Gastrocnemius medialis (tissue), 4 donors: ENCODE measurements around the gene KRT86.
"Not testable (repeated sequence)": the region's sequence is repeated elsewhere in the genome, so short reads cannot be mapped to it uniquely, and the experiment has no call there.

ENCODE experiments used
- CTCF ChIP-seq, 5 experiments: fragments of 450-650 bp in 3 of 5; fragments of 200-600 bp in 2 of 5; sonication (generic) in 2 of 5; IDR thresholded peaks in 4 of 5; conservative IDR thresholded peaks in 1 of 5; 1 replicate in 4 of 5; 2 replicates in 1 of 5; pipeline ENCODE4 v1.5.1; 2016 to 2019; ENCODE audit warnings: antibody characterized with exemption in 5 of 5, mild to moderate bottlenecking in 3 of 5, moderate library complexity in 3 of 5
- POLR2A ChIP-seq, 2 donors: fragments of 450-650 bp; IDR thresholded peaks; one replicate each; pipeline ENCODE4 v1.6.1; 2017; ENCODE audit warnings: antibody characterized with exemption in 2 of 2, mild to moderate bottlenecking in 2 of 2, moderate library complexity in 2 of 2

DNA sequence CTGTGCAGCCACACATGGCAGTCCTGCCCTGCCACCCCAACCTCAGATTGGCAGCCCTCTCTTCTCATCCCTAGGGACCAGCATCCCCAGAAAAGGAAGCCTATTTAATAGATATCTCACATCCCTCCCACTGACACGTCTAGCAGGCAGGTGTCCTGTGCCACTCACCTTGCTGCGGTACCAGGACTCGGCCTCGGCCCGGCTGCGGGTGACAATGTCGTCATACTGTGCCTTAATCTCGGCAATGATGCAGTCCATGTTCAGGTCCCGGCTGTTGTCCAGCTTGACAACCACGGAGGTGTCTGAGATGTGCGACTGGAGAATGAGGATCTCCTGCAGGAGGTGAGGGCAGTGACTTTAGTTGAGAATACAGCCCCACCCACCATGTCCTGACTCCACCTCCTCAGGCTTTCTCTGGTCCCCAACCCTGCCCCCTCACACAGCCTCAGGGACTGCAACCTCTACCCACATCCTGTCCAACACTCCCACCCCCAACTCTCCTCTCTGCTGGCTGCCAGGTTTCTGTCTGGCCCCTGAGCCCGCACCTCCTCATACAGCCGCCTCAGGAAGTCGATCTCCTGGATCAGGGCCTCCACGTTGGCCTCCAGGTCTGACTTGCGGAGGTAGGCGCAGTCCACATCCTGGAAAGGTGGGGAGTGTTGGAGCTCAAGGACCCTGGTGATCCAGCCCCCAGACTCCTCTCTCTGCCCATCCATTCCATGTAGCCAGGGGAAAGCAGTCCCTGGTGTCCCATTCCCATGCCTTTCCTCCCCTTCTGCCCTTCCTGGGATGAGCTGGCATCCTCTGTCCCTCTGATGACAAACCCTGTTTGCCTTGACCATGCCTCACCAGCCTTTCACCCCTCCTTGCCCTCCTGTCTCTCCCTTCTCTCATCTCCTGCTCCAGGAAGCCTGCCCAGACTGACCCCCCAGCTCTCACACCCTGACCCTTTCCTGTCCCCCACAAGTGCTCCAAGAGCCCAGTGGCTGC lies 13.7 kb downstream of the KRT86 start:
- TF ChIP-seq POLR2A (IDR thresholded peaks at IDR 0.05); CTCF (IDR thresholded peaks at IDR 0.05 in 4 of 5, conservative IDR thresholded peaks at IDR 0.05 in 1 of 5): not testable (repeated sequence)
